CD4-positive, CD25-positive, alpha-beta regulatory T cell (primary cell): ENCODE measurements around the gene NCDN. TPM values are rescaled to one million over a fixed set of nuclear protein-coding genes. Genes with fewer than 3 reads are reported as not detected.
A peak's percentile ranks its signal among the peaks of the same experiment; 100 is the strongest.

ENCODE experiments used
- ATAC-seq, 2 donors: fragments of 150-1000 bp; cut with Tn5 transposase; one replicate each; pipeline ENCODE4 v1.10.0; 2021; ENCODE audit warnings: low read depth in 2 of 2, moderate number of reproducible peaks in 2 of 2, moderate library complexity in 1 of 2
- DNase-seq, 3 donors: peaks; one replicate each; pipeline versions ENCODE4 v3.0.0 to v3.0.0-alpha.2; 2012 to 2022; ENCODE audit warnings: mixed read lengths in 1 of 3
- H3K27ac ChIP-seq: one replicate; pipeline ENCODE4 v1.7.0; 2013; ENCODE audit warnings: mild to moderate bottlenecking, low read length; ENCODE audit not compliant: insufficient read depth, poor library complexity, severe bottlenecking
- H3K27me3 ChIP-seq: one replicate; pipeline ENCODE4 v1.7.0; 2013; ENCODE audit warnings: low read length; ENCODE audit not compliant: control insufficient read depth, insufficient read depth
- H3K36me3 ChIP-seq: one replicate; pipeline ENCODE4 v1.7.0; 2013; ENCODE audit warnings: mild to moderate bottlenecking, low read length, moderate library complexity; ENCODE audit not compliant: control insufficient read depth, insufficient read depth
- H3K4me1 ChIP-seq: 2 replicates; pipeline ENCODE4 v1.7.0; 2013; ENCODE audit warnings: mild to moderate bottlenecking, low read length; ENCODE audit not compliant: insufficient read depth, control insufficient read depth, poor library complexity, severe bottlenecking
- H3K4me3 ChIP-seq: one replicate; pipeline ENCODE4 v1.7.0; 2013; ENCODE audit warnings: low read depth, mild to moderate bottlenecking, low read length, moderate library complexity
- H3K9me3 ChIP-seq, 2 experiments: 1 replicate in 1 of 2; 2 replicates in 1 of 2; pipeline ENCODE4 v1.7.0; 2013; ENCODE audit warnings: low read length in 2 of 2, mild to moderate bottlenecking in 1 of 2, moderate library complexity in 1 of 2; ENCODE audit not compliant: control insufficient read depth in 2 of 2
- H3K27ac Mint-ChIP-seq, 3 donors: one replicate each; pipeline ENCODE4 v1.8.0; 2020 to 2022; ENCODE audit warnings: mild to moderate bottlenecking in 3 of 3, mixed read lengths in 3 of 3, moderate library complexity in 2 of 3
- H3K27me3 Mint-ChIP-seq: one replicate; pipeline ENCODE4 v1.8.0; 2022; ENCODE audit warnings: mild to moderate bottlenecking, mixed read lengths
- H3K36me3 Mint-ChIP-seq: one replicate; pipeline ENCODE4 v1.8.0; 2020; ENCODE audit warnings: mixed read lengths
- H3K4me1 Mint-ChIP-seq, 4 donors: one replicate each; pipeline ENCODE4 v1.8.0; 2020 to 2022; ENCODE audit warnings: mixed read lengths in 4 of 4, mild to moderate bottlenecking in 1 of 4
- H3K4me3 Mint-ChIP-seq, 4 donors: one replicate each; pipeline ENCODE4 v1.8.0; 2020 to 2022; ENCODE audit warnings: mild to moderate bottlenecking in 4 of 4, mixed read lengths in 4 of 4, moderate library complexity in 3 of 4
- H3K9me3 Mint-ChIP-seq, 7 donors: one replicate each; pipeline ENCODE4 v1.8.0; 2020 to 2022; ENCODE audit warnings: mixed read lengths in 7 of 7, mild to moderate bottlenecking in 3 of 7, moderate library complexity in 2 of 7
- polyA plus RNA-seq, 4 donors: library from polyadenylated mRNA; unstranded; fragments of 300-500 nt; fragmentation: Illumina TruSeq; gene quantifications; one replicate each; pipeline ENCODE4 v1.2.3, GENCODE V29; 2021
- total RNA-seq: library from RNA; stranded (reverse); gene quantifications from one replicate; pipeline ENCODE4 v1.2.3, GENCODE V29; 2022

The NCDN gene
- total and polyA plus RNA-seq, 5 donors from 2014 or later: 5.5 to 28.7 (median 11.0) TPM

- H3K36me3 ChIP-seq: peaks cover 24% of the 10 kb centered on the region
- H3K27me3 ChIP-seq: no peaks in the 10 kb centered on the region
- ATAC-seq: no peak
- no peak for DNase-seq
- no peak overlapping the region for H3K4me3 ChIP-seq
- peaks cover 29% of the 10 kb centered on the region for H3K36me3 Mint-ChIP-seq
- H3K9me3 Mint-ChIP-seq: peaks cover 4 to 17% (median 9%) of the 10 kb centered on the region in 7 donors
- no peak overlapping the region for H3K4me3 Mint-ChIP-seq
- H3K4me1 Mint-ChIP-seq: peaks cover 6 to 19% (median 15%) of the 10 kb centered on the region in 4 donors
- no peaks in the 10 kb centered on the region for H3K27me3 Mint-ChIP-seq
- H3K27ac Mint-ChIP-seq: no peak overlapping the region
- H3K9me3 ChIP-seq: no peaks in the 10 kb centered on the region
- H3K27ac ChIP-seq: no peak overlapping the region
- H3K4me1 ChIP-seq: peaks cover 3% of the 10 kb centered on the region
Observed at GRCh38 chr1:35530168-35530567, 27.4 kb upstream of the NCDN start.

GRCh38 chr1:35530946-35531345, 26.7 kb upstream of the NCDN start:
- Histone ChIP-seq H3K27me3 (no peaks in the 10 kb centered on the region), H3K9me3 (no peaks in the 10 kb centered on the region), H3K4me3 (no peak overlapping the region), H3K36me3 (peaks cover 24% of the 10 kb centered on the region), H3K27ac (no peak overlapping the region), H3K4me1 (peaks cover 3% of the 10 kb centered on the region)
- peaks cover 14 to 24% (median 19%) of the 10 kb centered on the region in 4 donors for H3K4me1 Mint-ChIP-seq
- H3K4me3 Mint-ChIP-seq: no peak overlapping the region
- H3K27ac Mint-ChIP-seq: no peak overlapping the region
- no peaks in the 10 kb centered on the region for H3K27me3 Mint-ChIP-seq
- H3K36me3 Mint-ChIP-seq: peaks cover 29% of the 10 kb centered on the region
- peaks cover 4 to 16% (median 6%) of the 10 kb centered on the region in 7 donors for H3K9me3 Mint-ChIP-seq
- DNase-seq (no peak), ATAC-seq (no peak)

GRCh38 chr1:35531368-35531767, 26.2 kb upstream of the NCDN start:
- H3K27ac Mint-ChIP-seq: no peak overlapping the region
- Histone ChIP-seq H3K36me3 (peaks cover 24% of the 10 kb centered on the region), H3K27ac (no peak overlapping the region), H3K4me3 (no peak overlapping the region), H3K4me1 (peaks cover 3% of the 10 kb centered on the region), H3K9me3 (no peaks in the 10 kb centered on the region), H3K27me3 (no peaks in the 10 kb centered on the region)
- H3K4me3 Mint-ChIP-seq: no peak overlapping the region
- H3K36me3 Mint-ChIP-seq: peaks cover 29% of the 10 kb centered on the region
- H3K9me3 Mint-ChIP-seq: peaks cover 4 to 16% (median 6%) of the 10 kb centered on the region in 7 donors
- ATAC-seq: no peak
- DNase-seq: no peak
- H3K27me3 Mint-ChIP-seq: no peaks in the 10 kb centered on the region
- peaks cover 14 to 27% (median 20%) of the 10 kb centered on the region in 4 donors for H3K4me1 Mint-ChIP-seq

- Mint-ChIP-seq H3K27me3 (no peaks in the 10 kb centered on the region), H3K36me3 (peaks cover 22% of the 10 kb centered on the region), H3K4me1 (peaks cover 22 to 38% (median 29%) of the 10 kb centered on the region in 4 donors), H3K9me3 (peaks cover 4 to 11% (median 5%) of the 10 kb centered on the region in 7 donors), H3K27ac (no peak overlapping the region), H3K4me3 (no peak overlapping the region)
- peaks cover 4% of the 10 kb centered on the region for H3K4me1 ChIP-seq
- no peaks in the 10 kb centered on the region for H3K9me3 ChIP-seq
- H3K27me3 ChIP-seq: no peaks in the 10 kb centered on the region
- ATAC-seq (no peak), DNase-seq (no peak)
- H3K4me3 ChIP-seq: no peak overlapping the region
- H3K27ac ChIP-seq: no peak overlapping the region
- peaks cover 24% of the 10 kb centered on the region for H3K36me3 ChIP-seq
Observed at GRCh38 chr1:35532497-35533223, 24.9 kb upstream of the NCDN start.

GRCh38 chr1:35533586-35533985, 24.0 kb upstream of the NCDN start:
- Histone ChIP-seq H3K27ac (no peak overlapping the region), H3K4me3 (no peak overlapping the region), H3K4me1 (peaks cover 13% of the 10 kb centered on the region), H3K36me3 (peaks cover 24% of the 10 kb centered on the region), H3K9me3 (no peaks in the 10 kb centered on the region), H3K27me3 (no peaks in the 10 kb centered on the region)
- no peak overlapping the region for H3K4me3 Mint-ChIP-seq
- peaks cover 0 to 10% (median 5%) of the 10 kb centered on the region in 7 donors for H3K9me3 Mint-ChIP-seq
- H3K27me3 Mint-ChIP-seq: no peaks in the 10 kb centered on the region
- DNase-seq: no peak
- peaks cover 22% of the 10 kb centered on the region for H3K36me3 Mint-ChIP-seq
- ATAC-seq: no peak
- no peak overlapping the region for H3K27ac Mint-ChIP-seq
- H3K4me1 Mint-ChIP-seq: peaks cover 27 to 46% (median 32%) of the 10 kb centered on the region in 4 donors

GRCh38 chr1:35535243-35535642, 22.4 kb upstream of the NCDN start:
- Mint-ChIP-seq H3K36me3 (peaks cover 12% of the 10 kb centered on the region), H3K4me3 (no peak overlapping the region), H3K4me1 (peaks cover 36 to 63% (median 47%) of the 10 kb centered on the region in 4 donors), H3K9me3 (peaks cover 0 to 4% (median 3%) of the 10 kb centered on the region in 7 donors), H3K27me3 (no peaks in the 10 kb centered on the region), H3K27ac (peak overlapping the region in 1 of 3 donors; percentile 79)
- DNase-seq (no peak), ATAC-seq (no peak)
- Histone ChIP-seq H3K9me3 (no peaks in the 10 kb centered on the region), H3K27ac (no peak overlapping the region), H3K27me3 (no peaks in the 10 kb centered on the region), H3K4me3 (no peak overlapping the region), H3K36me3 (peaks cover 23% of the 10 kb centered on the region), H3K4me1 (peaks cover 29% of the 10 kb centered on the region)

- no peak overlapping the region for H3K27ac ChIP-seq
- H3K4me1 Mint-ChIP-seq: peaks cover 31 to 73% (median 55%) of the 10 kb centered on the region in 4 donors
Observed at GRCh38 chr1:35536556-35537162, 20.9 kb upstream of the NCDN start.

More at GRCh38 chr1:35536556-35537162, 20.9 kb upstream of the NCDN start:
- H3K27ac Mint-ChIP-seq: peak overlapping the region in 1 of 3 donors; percentile 96
- Histone ChIP-seq H3K27me3 (no peaks in the 10 kb centered on the region), H3K9me3 (no peaks in the 10 kb centered on the region), H3K4me1 (peaks cover 29% of the 10 kb centered on the region), H3K36me3 (peaks cover 13% of the 10 kb centered on the region), H3K4me3 (no peak overlapping the region)
- no peak for ATAC-seq
- H3K27me3 Mint-ChIP-seq: no peaks in the 10 kb centered on the region
- no peak for DNase-seq
- no peaks in the 10 kb centered on the region for H3K9me3 Mint-ChIP-seq
- H3K4me3 Mint-ChIP-seq: peak overlapping the region in 3 of 4 donors; percentile 5 to 62 (median 15)
- H3K36me3 Mint-ChIP-seq: peaks cover 8% of the 10 kb centered on the region
